ENCODE data around the gene TMEM184B.

The TMEM184B gene

GRCh38 chr22:38305471-38306448 lies 33.0 kb upstream of the TMEM184B start:
- no peak for DNase-seq

- DNase-seq, result no peak
Observed at GRCh38 chr22:38304526-38304925, 31.7 kb upstream of the TMEM184B start.

GRCh38 chr22:38303974-38304373 lies 31.2 kb upstream of the TMEM184B start:
- no peak for DNase-seq

- no peak for DNase-seq
Observed at GRCh38 chr22:38302906-38303305, 30.1 kb upstream of the TMEM184B start.

- no peak for DNase-seq
Observed at GRCh38 chr22:38300946-38301345, 28.1 kb upstream of the TMEM184B start.

- DNase-seq, result no peak
Observed at GRCh38 chr22:38300197-38300945, 27.6 kb upstream of the TMEM184B start.

GRCh38 chr22:38299770-38300102 lies 26.9 kb upstream of the TMEM184B start:
- no peak for DNase-seq

- peak; percentile 77 for DNase-seq
Observed at GRCh38 chr22:38298312-38299005, 25.6 kb upstream of the TMEM184B start.

- DNase-seq, result no peak
Observed at GRCh38 chr22:38296372-38296771, 23.6 kb upstream of the TMEM184B start.

GRCh38 chr22:38295863-38296262 lies 23.1 kb upstream of the TMEM184B start:
- no peak for DNase-seq

GRCh38 chr22:38295339-38295738 lies 22.5 kb upstream of the TMEM184B start:
- no peak for DNase-seq

- no peak for DNase-seq
Observed at GRCh38 chr22:38294193-38294592, 21.4 kb upstream of the TMEM184B start.

GRCh38 chr22:38292694-38293093 lies 19.9 kb upstream of the TMEM184B start:
- DNase-seq, result no peak

GRCh38 chr22:38291201-38291777 lies 18.5 kb upstream of the TMEM184B start:
- DNase-seq, result no peak

- no peak for DNase-seq
Observed at GRCh38 chr22:38290347-38290746, 17.5 kb upstream of the TMEM184B start.

- no peak for DNase-seq
Observed at GRCh38 chr22:38289583-38290082, 16.8 kb upstream of the TMEM184B start.

GRCh38 chr22:38286915-38287669 lies 14.3 kb upstream of the TMEM184B start:
- DNase-seq, result no peak

GRCh38 chr22:38285018-38285417 lies 12.2 kb upstream of the TMEM184B start:
- DNase-seq, result no peak

- no peak for DNase-seq
Observed at GRCh38 chr22:38284042-38284402, 11.2 kb upstream of the TMEM184B start.

- no peak for DNase-seq
Observed at GRCh38 chr22:38282397-38282796, 9.6 kb upstream of the TMEM184B start.

GRCh38 chr22:38276166-38276565 lies 3.4 kb upstream of the TMEM184B start:
- no peak for DNase-seq

Data from activated CD8-positive, alpha-beta memory T cell treated with anti-CD3 and anti-CD28 coated beads for 24 hours (primary cell).